Measurements from ENCODE around the gene PDXDC1.
"Not testable (repeated sequence)": the region's sequence is repeated elsewhere in the genome, so short reads cannot be mapped to it uniquely, and the experiment has no call there.

Gene PDXDC1

GRCh38 chr16:15016951-15017580 lies 42.2 kb downstream of the PDXDC1 start:
- DNase-seq (ENCODE audit: low spot score) = not testable (repeated sequence)

- DNase-seq (ENCODE audit: low spot score) = not testable (repeated sequence)
These were observed 46.6 kb downstream of the PDXDC1 start for GRCh38 chr16:15021429-15021828.

- DNase-seq (ENCODE audit: low spot score) = peak; percentile 55
These were observed 47.4 kb downstream of the PDXDC1 start for GRCh38 chr16:15022194-15022593.

- not testable (repeated sequence) for DNase-seq (ENCODE audit: low spot score)
These were observed 48.7 kb downstream of the PDXDC1 start for GRCh38 chr16:15023381-15024077.

GRCh38 chr16:15024858-15025199 lies 50.0 kb downstream of the PDXDC1 start:
- not testable (repeated sequence) for DNase-seq (ENCODE audit: low spot score)

GRCh38 chr16:15025234-15025951 lies 50.6 kb downstream of the PDXDC1 start:
- peak; percentile 28 for DNase-seq (ENCODE audit: low spot score)

GRCh38 chr16:15027051-15027450 lies 52.2 kb downstream of the PDXDC1 start:
- DNase-seq (ENCODE audit: low spot score) = not testable (repeated sequence)

GRCh38 chr16:15027503-15028344 lies 52.9 kb downstream of the PDXDC1 start:
- DNase-seq (ENCODE audit: low spot score) = not testable (repeated sequence)

- DNase-seq (ENCODE audit: low spot score) = not testable (repeated sequence)
These were observed 53.5 kb downstream of the PDXDC1 start for GRCh38 chr16:15028345-15028715.

GRCh38 chr16:15028801-15029698 lies 54.2 kb downstream of the PDXDC1 start:
- not testable (repeated sequence) for DNase-seq (ENCODE audit: low spot score)

GRCh38 chr16:15029749-15030148 lies 54.9 kb downstream of the PDXDC1 start:
- DNase-seq (ENCODE audit: low spot score) = not testable (repeated sequence)

GRCh38 chr16:15031179-15031578 lies 56.4 kb downstream of the PDXDC1 start:
- no peak for DNase-seq (ENCODE audit: low spot score)

GRCh38 chr16:15031586-15031985 lies 56.8 kb downstream of the PDXDC1 start:
- no peak for DNase-seq (ENCODE audit: low spot score)

GRCh38 chr16:15032547-15033308 lies 57.9 kb downstream of the PDXDC1 start:
- DNase-seq (ENCODE audit: low spot score) = no peak

GRCh38 chr16:15033309-15033707 lies 58.5 kb downstream of the PDXDC1 start:
- no peak for DNase-seq (ENCODE audit: low spot score)

GRCh38 chr16:15034266-15035162 lies 59.7 kb downstream of the PDXDC1 start:
- DNase-seq (ENCODE audit: low spot score) = peak; percentile 69

GRCh38 chr16:15035163-15035729 lies 60.4 kb downstream of the PDXDC1 start:
- no peak for DNase-seq (ENCODE audit: low spot score)

GRCh38 chr16:15037003-15037402 lies 62.2 kb downstream of the PDXDC1 start:
- no peak for DNase-seq (ENCODE audit: low spot score)

- DNase-seq (ENCODE audit: low spot score) = no peak
These were observed 62.9 kb downstream of the PDXDC1 start for GRCh38 chr16:15037745-15038144.
